Measurements from ENCODE around the gene CHMP1B. TPM values are rescaled to one million over a fixed set of nuclear protein-coding genes. Genes with fewer than 3 reads are reported as not detected.

Gene CHMP1B
- total and polyA plus RNA-seq, 9 of the 15 experiments (the other 6 are each of a cell fraction or from before 2014, with no cell fraction given) = 12.3 to 29.9 (median 19.0) TPM

DNA sequence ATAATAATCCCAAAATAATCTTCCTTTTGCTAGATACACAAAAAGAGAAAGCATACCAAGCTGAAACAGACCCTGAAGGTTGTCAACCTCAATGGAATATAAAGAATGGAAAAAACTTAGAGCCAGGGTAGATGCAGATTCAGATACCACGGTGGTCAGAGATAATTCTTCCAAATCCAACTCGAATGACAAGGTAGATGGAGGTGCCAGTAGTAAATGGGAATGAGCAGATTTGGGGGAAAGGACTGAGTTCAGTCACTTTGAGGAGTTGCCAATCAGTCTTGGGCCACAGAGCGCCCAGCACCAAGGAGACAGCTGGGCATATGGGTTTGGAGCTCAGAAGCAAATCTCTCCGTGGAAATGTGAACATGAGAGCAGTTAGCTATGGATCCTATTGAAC, 3.4 kb upstream of the CHMP1B start (continued):
- TF ChIP-seq, protein P1, sequence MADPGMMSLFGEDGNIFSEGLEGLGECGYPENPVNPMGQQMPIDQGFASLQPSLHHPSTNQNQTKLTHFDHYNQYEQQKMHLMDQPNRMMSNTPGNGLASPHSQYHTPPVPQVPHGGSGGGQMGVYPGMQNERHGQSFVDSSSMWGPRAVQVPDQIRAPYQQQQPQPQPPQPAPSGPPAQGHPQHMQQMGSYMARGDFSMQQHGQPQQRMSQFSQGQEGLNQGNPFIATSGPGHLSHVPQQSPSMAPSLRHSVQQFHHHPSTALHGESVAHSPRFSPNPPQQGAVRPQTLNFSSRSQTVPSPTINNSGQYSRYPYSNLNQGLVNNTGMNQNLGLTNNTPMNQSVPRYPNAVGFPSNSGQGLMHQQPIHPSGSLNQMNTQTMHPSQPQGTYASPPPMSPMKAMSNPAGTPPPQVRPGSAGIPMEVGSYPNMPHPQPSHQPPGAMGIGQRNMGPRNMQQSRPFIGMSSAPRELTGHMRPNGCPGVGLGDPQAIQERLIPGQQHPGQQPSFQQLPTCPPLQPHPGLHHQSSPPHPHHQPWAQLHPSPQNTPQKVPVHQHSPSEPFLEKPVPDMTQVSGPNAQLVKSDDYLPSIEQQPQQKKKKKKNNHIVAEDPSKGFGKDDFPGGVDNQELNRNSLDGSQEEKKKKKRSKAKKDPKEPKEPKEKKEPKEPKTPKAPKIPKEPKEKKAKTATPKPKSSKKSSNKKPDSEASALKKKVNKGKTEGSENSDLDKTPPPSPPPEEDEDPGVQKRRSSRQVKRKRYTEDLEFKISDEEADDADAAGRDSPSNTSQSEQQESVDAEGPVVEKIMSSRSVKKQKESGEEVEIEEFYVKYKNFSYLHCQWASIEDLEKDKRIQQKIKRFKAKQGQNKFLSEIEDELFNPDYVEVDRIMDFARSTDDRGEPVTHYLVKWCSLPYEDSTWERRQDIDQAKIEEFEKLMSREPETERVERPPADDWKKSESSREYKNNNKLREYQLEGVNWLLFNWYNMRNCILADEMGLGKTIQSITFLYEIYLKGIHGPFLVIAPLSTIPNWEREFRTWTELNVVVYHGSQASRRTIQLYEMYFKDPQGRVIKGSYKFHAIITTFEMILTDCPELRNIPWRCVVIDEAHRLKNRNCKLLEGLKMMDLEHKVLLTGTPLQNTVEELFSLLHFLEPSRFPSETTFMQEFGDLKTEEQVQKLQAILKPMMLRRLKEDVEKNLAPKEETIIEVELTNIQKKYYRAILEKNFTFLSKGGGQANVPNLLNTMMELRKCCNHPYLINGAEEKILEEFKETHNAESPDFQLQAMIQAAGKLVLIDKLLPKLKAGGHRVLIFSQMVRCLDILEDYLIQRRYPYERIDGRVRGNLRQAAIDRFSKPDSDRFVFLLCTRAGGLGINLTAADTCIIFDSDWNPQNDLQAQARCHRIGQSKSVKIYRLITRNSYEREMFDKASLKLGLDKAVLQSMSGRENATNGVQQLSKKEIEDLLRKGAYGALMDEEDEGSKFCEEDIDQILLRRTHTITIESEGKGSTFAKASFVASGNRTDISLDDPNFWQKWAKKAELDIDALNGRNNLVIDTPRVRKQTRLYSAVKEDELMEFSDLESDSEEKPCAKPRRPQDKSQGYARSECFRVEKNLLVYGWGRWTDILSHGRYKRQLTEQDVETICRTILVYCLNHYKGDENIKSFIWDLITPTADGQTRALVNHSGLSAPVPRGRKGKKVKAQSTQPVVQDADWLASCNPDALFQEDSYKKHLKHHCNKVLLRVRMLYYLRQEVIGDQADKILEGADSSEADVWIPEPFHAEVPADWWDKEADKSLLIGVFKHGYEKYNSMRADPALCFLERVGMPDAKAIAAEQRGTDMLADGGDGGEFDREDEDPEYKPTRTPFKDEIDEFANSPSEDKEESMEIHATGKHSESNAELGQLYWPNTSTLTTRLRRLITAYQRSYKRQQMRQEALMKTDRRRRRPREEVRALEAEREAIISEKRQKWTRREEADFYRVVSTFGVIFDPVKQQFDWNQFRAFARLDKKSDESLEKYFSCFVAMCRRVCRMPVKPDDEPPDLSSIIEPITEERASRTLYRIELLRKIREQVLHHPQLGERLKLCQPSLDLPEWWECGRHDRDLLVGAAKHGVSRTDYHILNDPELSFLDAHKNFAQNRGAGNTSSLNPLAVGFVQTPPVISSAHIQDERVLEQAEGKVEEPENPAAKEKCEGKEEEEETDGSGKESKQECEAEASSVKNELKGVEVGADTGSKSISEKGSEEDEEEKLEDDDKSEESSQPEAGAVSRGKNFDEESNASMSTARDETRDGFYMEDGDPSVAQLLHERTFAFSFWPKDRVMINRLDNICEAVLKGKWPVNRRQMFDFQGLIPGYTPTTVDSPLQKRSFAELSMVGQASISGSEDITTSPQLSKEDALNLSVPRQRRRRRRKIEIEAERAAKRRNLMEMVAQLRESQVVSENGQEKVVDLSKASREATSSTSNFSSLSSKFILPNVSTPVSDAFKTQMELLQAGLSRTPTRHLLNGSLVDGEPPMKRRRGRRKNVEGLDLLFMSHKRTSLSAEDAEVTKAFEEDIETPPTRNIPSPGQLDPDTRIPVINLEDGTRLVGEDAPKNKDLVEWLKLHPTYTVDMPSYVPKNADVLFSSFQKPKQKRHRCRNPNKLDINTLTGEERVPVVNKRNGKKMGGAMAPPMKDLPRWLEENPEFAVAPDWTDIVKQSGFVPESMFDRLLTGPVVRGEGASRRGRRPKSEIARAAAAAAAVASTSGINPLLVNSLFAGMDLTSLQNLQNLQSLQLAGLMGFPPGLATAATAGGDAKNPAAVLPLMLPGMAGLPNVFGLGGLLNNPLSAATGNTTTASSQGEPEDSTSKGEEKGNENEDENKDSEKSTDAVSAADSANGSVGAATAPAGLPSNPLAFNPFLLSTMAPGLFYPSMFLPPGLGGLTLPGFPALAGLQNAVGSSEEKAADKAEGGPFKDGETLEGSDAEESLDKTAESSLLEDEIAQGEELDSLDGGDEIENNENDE (IDR thresholded peaks at IDR 0.05; ENCODE audit: low read depth, low read length) = no peak
- TF ChIP-seq HMGN3 (IDR thresholded peaks at IDR 0.05; ENCODE audit: borderline replicate concordance, extremely low read depth, insufficient read length, low read depth, low read length) = no peak
- no peak for TF ChIP-seq CREM (IDR thresholded peaks at IDR 0.05; ENCODE audit: low read depth)
- TF ChIP-seq ZNF253 (CRISPR knock-in tag; conservative IDR thresholded peaks at IDR 0.05) = no peak
- TF ChIP-seq GATAD2A (IDR thresholded peaks at IDR 0.05) = no peak
- TF ChIP-seq PRMT5 (CRISPR knock-in tag; IDR thresholded peaks at IDR 0.05) = no peak
- no peak for TF ChIP-seq SMC3 (conservative IDR thresholded peaks at IDR 0.05; ENCODE audit: insufficient read depth, low read depth, low read length)
- TF ChIP-seq, protein P2, sequence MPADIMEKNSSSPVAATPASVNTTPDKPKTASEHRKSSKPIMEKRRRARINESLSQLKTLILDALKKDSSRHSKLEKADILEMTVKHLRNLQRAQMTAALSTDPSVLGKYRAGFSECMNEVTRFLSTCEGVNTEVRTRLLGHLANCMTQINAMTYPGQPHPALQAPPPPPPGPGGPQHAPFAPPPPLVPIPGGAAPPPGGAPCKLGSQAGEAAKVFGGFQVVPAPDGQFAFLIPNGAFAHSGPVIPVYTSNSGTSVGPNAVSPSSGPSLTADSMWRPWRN (IDR thresholded peaks at IDR 0.05; ENCODE audit: low read depth) = no peak
- TF ChIP-seq CEBPB (tag; IDR thresholded peaks at IDR 0.05) = no peak
- TF ChIP-seq, protein P3, sequence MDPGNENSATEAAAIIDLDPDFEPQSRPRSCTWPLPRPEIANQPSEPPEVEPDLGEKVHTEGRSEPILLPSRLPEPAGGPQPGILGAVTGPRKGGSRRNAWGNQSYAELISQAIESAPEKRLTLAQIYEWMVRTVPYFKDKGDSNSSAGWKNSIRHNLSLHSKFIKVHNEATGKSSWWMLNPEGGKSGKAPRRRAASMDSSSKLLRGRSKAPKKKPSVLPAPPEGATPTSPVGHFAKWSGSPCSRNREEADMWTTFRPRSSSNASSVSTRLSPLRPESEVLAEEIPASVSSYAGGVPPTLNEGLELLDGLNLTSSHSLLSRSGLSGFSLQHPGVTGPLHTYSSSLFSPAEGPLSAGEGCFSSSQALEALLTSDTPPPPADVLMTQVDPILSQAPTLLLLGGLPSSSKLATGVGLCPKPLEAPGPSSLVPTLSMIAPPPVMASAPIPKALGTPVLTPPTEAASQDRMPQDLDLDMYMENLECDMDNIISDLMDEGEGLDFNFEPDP (CRISPR knock-in tag; IDR thresholded peaks at IDR 0.05) = no peak
- TF ChIP-seq CHD1 (IDR thresholded peaks at IDR 0.05; ENCODE audit: low read length) = no peak
- TF ChIP-seq SAP30 (IDR thresholded peaks at IDR 0.05; ENCODE audit: borderline replicate concordance, insufficient read depth, low read depth, low read length, poor library complexity, severe bottlenecking) = no peak
- TF ChIP-seq TGIF2 (CRISPR knock-in tag; IDR thresholded peaks at IDR 0.05) = no peak
- TF ChIP-seq, protein P4, sequence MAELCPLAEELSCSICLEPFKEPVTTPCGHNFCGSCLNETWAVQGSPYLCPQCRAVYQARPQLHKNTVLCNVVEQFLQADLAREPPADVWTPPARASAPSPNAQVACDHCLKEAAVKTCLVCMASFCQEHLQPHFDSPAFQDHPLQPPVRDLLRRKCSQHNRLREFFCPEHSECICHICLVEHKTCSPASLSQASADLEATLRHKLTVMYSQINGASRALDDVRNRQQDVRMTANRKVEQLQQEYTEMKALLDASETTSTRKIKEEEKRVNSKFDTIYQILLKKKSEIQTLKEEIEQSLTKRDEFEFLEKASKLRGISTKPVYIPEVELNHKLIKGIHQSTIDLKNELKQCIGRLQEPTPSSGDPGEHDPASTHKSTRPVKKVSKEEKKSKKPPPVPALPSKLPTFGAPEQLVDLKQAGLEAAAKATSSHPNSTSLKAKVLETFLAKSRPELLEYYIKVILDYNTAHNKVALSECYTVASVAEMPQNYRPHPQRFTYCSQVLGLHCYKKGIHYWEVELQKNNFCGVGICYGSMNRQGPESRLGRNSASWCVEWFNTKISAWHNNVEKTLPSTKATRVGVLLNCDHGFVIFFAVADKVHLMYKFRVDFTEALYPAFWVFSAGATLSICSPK (IDR thresholded peaks at IDR 0.05; ENCODE audit: borderline replicate concordance) = no peak
